ENCODE measurements around the gene CABP4. TPM values are rescaled to one million over a fixed set of nuclear protein-coding genes. Genes with fewer than 3 reads are reported as not detected.

Gene CABP4
- total RNA-seq, 1 experiment from 2014 or later: not detected

- no peak for TF ChIP-seq AFF4 (CRISPR knock-in tag; IDR thresholded peaks at IDR 0.05; ENCODE audit: borderline replicate concordance)
- no peak for TF ChIP-seq ZNF121 (CRISPR knock-in tag; IDR thresholded peaks at IDR 0.05)
Observed at GRCh38 chr11:67418476-67419281, 36.5 kb upstream of the CABP4 start (continued).

GRCh38 chr11:67419325-67420049 lies 35.7 kb upstream of the CABP4 start:
- ATAC-seq (no peak), DNase-seq (ENCODE audit: low spot score) (no peak)
- H3K27me3 Mint-ChIP-seq (ENCODE audit: low read depth): peaks cover 6% of the 10 kb centered on the region; the same call in 1 of the 2 replicates
- TF ChIP-seq NR3C1 (CRISPR knock-in tag; conservative IDR thresholded peaks at IDR 0.05; ENCODE audit: low read depth): no peak
- no peak for TF ChIP-seq OVOL2 (CRISPR knock-in tag; IDR thresholded peaks at IDR 0.05; ENCODE audit: borderline replicate concordance)
- TF ChIP-seq CTCF (IDR thresholded peaks at IDR 0.05): no peak
- TF ChIP-seq ARID4B (CRISPR knock-in tag; IDR thresholded peaks at IDR 0.05; ENCODE audit: borderline replicate concordance): no peak
- TF ChIP-seq ZNF121 (CRISPR knock-in tag; IDR thresholded peaks at IDR 0.05): no peak
- TF ChIP-seq NR1H2 (CRISPR knock-in tag; IDR thresholded peaks at IDR 0.05): no peak
- TF ChIP-seq ZNF423 (CRISPR knock-in tag; IDR thresholded peaks at IDR 0.05): no peak
- no peak for TF ChIP-seq TCF7 (CRISPR knock-in tag; IDR thresholded peaks at IDR 0.05; ENCODE audit: low read depth)
- TF ChIP-seq TEAD1 (CRISPR knock-in tag; IDR thresholded peaks at IDR 0.05): no peak
- no peak for TF ChIP-seq ATF6 (CRISPR knock-in tag; IDR thresholded peaks at IDR 0.05)
- no peak for TF ChIP-seq TEAD4 (CRISPR knock-in tag; IDR thresholded peaks at IDR 0.05)
- TF ChIP-seq ZSCAN18 (CRISPR knock-in tag; IDR thresholded peaks at IDR 0.05): no peak
- TF ChIP-seq MXD4 (CRISPR knock-in tag; IDR thresholded peaks at IDR 0.05; ENCODE audit: borderline replicate concordance): no peak
- peaks cover 19% of the 10 kb centered on the region for H3K4me1 Mint-ChIP-seq
- peak overlapping the region; percentile 29 for H3K4me3 Mint-ChIP-seq
- CTCF ChIA-PET: interaction anchor here (0.8 to 4.1 kb wide), 7 partner anchors 12 to 68 kb away, joined by 3 to 45 read pairs (median 5); partner anchors contain the start of genes PPP1CA and TBC1D10C
- H3K27ac Mint-ChIP-seq: no peak overlapping the region
- no peaks in the 10 kb centered on the region for H3K36me3 Mint-ChIP-seq
- POLR2A ChIA-PET: interaction anchor here (0.8 to 2.5 kb wide), 4 partner anchors 9 to 454 kb away, joined by 3 to 11 read pairs (median 5); partner anchors contain the start of genes PPP1CA and RPS6KB2
- no peaks in the 10 kb centered on the region for H3K9me3 Mint-ChIP-seq
